ENCODE data around the gene EFTUD2.
"Not testable (repeated sequence)": the region's sequence is repeated elsewhere in the genome, so short reads cannot be mapped to it uniquely, and the experiment has no call there.

The EFTUD2 gene

GRCh38 chr17:44848961-44849489, 50.2 kb downstream of the EFTUD2 start:
- no peak for DNase-seq (ENCODE audit: low read depth)

GRCh38 chr17:44848257-44848795, 50.9 kb downstream of the EFTUD2 start:
- DNase-seq (ENCODE audit: low read depth), result no peak

GRCh38 chr17:44847586-44847985, 51.7 kb downstream of the EFTUD2 start, which contains the start of gene HIGD1B:
Gene HIGD1B (plus strand): TSS chr17:44847883. CDS start chr17:44848153, 270 bp downstream.
- no peak for DNase-seq (ENCODE audit: low read depth)

- DNase-seq (ENCODE audit: low read depth), result no peak
Observed at GRCh38 chr17:44846206-44846605, 53.0 kb downstream of the EFTUD2 start.

- no peak for DNase-seq (ENCODE audit: low read depth)
Observed at GRCh38 chr17:44844390-44844830, 54.8 kb downstream of the EFTUD2 start.

- DNase-seq (ENCODE audit: low read depth), result no peak
Observed at GRCh38 chr17:44842748-44843147, 56.5 kb downstream of the EFTUD2 start.

GRCh38 chr17:44840936-44841335, 58.3 kb downstream of the EFTUD2 start:
- DNase-seq (ENCODE audit: low read depth), result no peak

GRCh38 chr17:44840274-44840673, 59.0 kb downstream of the EFTUD2 start:
- DNase-seq (ENCODE audit: low read depth), result no peak

GRCh38 chr17:44837196-44837595, 62.0 kb downstream of the EFTUD2 start:
- no peak for DNase-seq (ENCODE audit: low read depth)

- DNase-seq (ENCODE audit: low read depth), result no peak
Observed at GRCh38 chr17:44832805-44833204, 66.4 kb downstream of the EFTUD2 start.

GRCh38 chr17:44831371-44831770, 67.9 kb downstream of the EFTUD2 start:
- DNase-seq (ENCODE audit: low read depth), result no peak

- no peak for DNase-seq (ENCODE audit: low read depth)
Observed at GRCh38 chr17:44830359-44831288, 68.6 kb downstream of the EFTUD2 start.

GRCh38 chr17:44829523-44830358, 69.5 kb downstream of the EFTUD2 start, which contains the start of gene GJC1:
Gene GJC1 (minus strand): TSS chr17:44830287. CDS start chr17:44805817, 24,470 bp downstream.
- DNase-seq (ENCODE audit: low read depth), result no peak

GRCh38 chr17:44828919-44829522, 70.2 kb downstream of the EFTUD2 start:
- no peak for DNase-seq (ENCODE audit: low read depth)

GRCh38 chr17:44827863-44828262, 71.4 kb downstream of the EFTUD2 start:
- DNase-seq (ENCODE audit: low read depth), result no peak

GRCh38 chr17:44826123-44826790, 73.0 kb downstream of the EFTUD2 start:
- no peak for DNase-seq (ENCODE audit: low read depth)

- not testable (repeated sequence) for DNase-seq (ENCODE audit: low read depth)
Observed at GRCh38 chr17:44825236-44825635, 74.0 kb downstream of the EFTUD2 start.

GRCh38 chr17:44820631-44821212, 78.5 kb downstream of the EFTUD2 start:
- DNase-seq (ENCODE audit: low read depth), result no peak

GRCh38 chr17:44818508-44818907, 80.7 kb downstream of the EFTUD2 start:
- not testable (repeated sequence) for DNase-seq (ENCODE audit: low read depth)

GRCh38 chr17:44812263-44812662, 87.0 kb downstream of the EFTUD2 start:
- DNase-seq (ENCODE audit: low read depth), result no peak

Measured in stimulated activated CD8-positive, alpha-beta memory T cell treated with anti-CD3 and anti-CD28 coated beads, Interleukin-7, amount 100 ng/mL, for 24 hours (primary cell).